ENCODE results near the gene TMEM109. TPM values are rescaled to one million over a fixed set of nuclear protein-coding genes. Genes with fewer than 3 reads are reported as not detected.

TMEM109 gene
- polyA plus RNA-seq, 1 donor from 2014 or later = 1.8 TPM

DNA sequence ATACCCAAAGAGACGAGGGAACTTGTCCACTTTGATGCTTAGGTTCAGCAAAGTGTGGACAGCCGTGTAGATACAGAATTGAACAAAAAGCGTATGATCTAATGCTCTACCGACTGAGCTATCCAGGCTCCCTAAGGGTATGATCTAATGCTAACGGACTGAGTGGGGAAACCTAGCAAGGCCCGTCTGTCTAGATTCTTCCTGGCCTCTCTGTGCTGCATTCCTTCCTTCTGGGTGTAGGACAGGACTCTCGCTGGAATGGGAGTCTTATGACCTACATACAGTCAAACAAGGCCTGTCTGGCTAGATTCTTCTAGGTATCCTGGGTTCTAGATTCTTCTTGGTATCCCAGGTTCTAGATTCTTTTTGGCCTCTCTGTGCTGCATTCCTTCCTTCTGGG lies 46.4 kb downstream of the TMEM109 start:
- no peak overlapping the region for H3K4me3 ChIP-seq (ENCODE audit: low read length)
- no peaks in the 10 kb centered on the region for H3K27me3 ChIP-seq (ENCODE audit: insufficient read depth, low read depth, low read length)
- no peak overlapping the region for H3K9ac ChIP-seq (ENCODE audit: low read length)
- H3K79me2 ChIP-seq (replicated peaks; ENCODE audit: insufficient read depth, low read length) = no peaks in the 10 kb centered on the region
- H3K27ac ChIP-seq (ENCODE audit: low read length) = no peak overlapping the region
- no peak overlapping the region for H3K4me2 ChIP-seq (ENCODE audit: low read length)
- H3K9me2 ChIP-seq (ENCODE audit: insufficient read depth, low read length) = no peaks in the 10 kb centered on the region
- no peak for TF ChIP-seq RAD21 (conservative IDR thresholded peaks at IDR 0.05)
- no peak for TF ChIP-seq MXI1 (conservative IDR thresholded peaks at IDR 0.05; ENCODE audit: poor library complexity, severe bottlenecking)
- TF ChIP-seq, protein P1, sequence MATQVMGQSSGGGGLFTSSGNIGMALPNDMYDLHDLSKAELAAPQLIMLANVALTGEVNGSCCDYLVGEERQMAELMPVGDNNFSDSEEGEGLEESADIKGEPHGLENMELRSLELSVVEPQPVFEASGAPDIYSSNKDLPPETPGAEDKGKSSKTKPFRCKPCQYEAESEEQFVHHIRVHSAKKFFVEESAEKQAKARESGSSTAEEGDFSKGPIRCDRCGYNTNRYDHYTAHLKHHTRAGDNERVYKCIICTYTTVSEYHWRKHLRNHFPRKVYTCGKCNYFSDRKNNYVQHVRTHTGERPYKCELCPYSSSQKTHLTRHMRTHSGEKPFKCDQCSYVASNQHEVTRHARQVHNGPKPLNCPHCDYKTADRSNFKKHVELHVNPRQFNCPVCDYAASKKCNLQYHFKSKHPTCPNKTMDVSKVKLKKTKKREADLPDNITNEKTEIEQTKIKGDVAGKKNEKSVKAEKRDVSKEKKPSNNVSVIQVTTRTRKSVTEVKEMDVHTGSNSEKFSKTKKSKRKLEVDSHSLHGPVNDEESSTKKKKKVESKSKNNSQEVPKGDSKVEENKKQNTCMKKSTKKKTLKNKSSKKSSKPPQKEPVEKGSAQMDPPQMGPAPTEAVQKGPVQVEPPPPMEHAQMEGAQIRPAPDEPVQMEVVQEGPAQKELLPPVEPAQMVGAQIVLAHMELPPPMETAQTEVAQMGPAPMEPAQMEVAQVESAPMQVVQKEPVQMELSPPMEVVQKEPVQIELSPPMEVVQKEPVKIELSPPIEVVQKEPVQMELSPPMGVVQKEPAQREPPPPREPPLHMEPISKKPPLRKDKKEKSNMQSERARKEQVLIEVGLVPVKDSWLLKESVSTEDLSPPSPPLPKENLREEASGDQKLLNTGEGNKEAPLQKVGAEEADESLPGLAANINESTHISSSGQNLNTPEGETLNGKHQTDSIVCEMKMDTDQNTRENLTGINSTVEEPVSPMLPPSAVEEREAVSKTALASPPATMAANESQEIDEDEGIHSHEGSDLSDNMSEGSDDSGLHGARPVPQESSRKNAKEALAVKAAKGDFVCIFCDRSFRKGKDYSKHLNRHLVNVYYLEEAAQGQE (IDR thresholded peaks at IDR 0.05; ENCODE audit: borderline replicate concordance) = no peak
- TF ChIP-seq, protein P2, sequence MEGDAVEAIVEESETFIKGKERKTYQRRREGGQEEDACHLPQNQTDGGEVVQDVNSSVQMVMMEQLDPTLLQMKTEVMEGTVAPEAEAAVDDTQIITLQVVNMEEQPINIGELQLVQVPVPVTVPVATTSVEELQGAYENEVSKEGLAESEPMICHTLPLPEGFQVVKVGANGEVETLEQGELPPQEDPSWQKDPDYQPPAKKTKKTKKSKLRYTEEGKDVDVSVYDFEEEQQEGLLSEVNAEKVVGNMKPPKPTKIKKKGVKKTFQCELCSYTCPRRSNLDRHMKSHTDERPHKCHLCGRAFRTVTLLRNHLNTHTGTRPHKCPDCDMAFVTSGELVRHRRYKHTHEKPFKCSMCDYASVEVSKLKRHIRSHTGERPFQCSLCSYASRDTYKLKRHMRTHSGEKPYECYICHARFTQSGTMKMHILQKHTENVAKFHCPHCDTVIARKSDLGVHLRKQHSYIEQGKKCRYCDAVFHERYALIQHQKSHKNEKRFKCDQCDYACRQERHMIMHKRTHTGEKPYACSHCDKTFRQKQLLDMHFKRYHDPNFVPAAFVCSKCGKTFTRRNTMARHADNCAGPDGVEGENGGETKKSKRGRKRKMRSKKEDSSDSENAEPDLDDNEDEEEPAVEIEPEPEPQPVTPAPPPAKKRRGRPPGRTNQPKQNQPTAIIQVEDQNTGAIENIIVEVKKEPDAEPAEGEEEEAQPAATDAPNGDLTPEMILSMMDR (IDR thresholded peaks at IDR 0.05; ENCODE audit: poor library complexity, severe bottlenecking) = no peak
- no peak for TF ChIP-seq EZH2 (IDR thresholded peaks at IDR 0.05; ENCODE audit: borderline replicate concordance, insufficient read depth, low read length, poor library complexity, severe bottlenecking)
- TF ChIP-seq POLR2AphosphoS5 (IDR thresholded peaks at IDR 0.05) = no peak
- TF ChIP-seq TAF1 (IDR thresholded peaks at IDR 0.05; ENCODE audit: low read depth) = no peak
- no peak for TF ChIP-seq EP300 (conservative IDR thresholded peaks at IDR 0.05; ENCODE audit: poor library complexity, severe bottlenecking)
- no peak for TF ChIP-seq SMC3 (conservative IDR thresholded peaks at IDR 0.05; ENCODE audit: poor library complexity)
- no peaks in the 10 kb centered on the region for H4K20me1 ChIP-seq (ENCODE audit: insufficient read depth)
- H3F3A ChIP-seq (ENCODE audit: insufficient read depth, low read length, poor library complexity, severe bottlenecking) = no peaks in the 10 kb centered on the region
- no peaks in the 10 kb centered on the region for H3K36me3 ChIP-seq (ENCODE audit: insufficient read depth, low read length)
- H3K9me3 ChIP-seq (ENCODE audit: low read length) = no peaks in the 10 kb centered on the region
- H2AFZ ChIP-seq (ENCODE audit: low read depth, low read length) = no peak overlapping the region

DNA sequence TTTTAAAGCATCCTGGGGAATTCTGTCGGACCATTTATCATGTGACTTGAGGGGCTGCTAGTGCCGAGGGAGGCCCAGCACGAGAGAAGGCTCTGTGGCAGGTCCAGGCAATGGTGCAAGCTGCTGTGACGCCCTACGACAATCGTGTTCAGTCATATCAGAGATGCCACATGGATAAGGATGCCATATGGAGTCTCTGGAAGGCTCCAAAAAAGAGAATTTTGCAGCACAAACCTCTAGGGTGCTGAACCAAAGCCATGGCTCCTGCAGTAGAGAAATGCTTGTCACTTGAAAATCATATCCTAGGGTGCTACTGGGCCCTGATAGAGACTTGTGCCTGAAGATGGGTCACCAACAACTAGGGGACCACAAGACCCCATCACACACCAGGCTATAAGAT lies 50.8 kb downstream of the TMEM109 start:
- TF ChIP-seq TAF1 (IDR thresholded peaks at IDR 0.05; ENCODE audit: low read depth) = no peak
- TF ChIP-seq SMC3 (conservative IDR thresholded peaks at IDR 0.05; ENCODE audit: poor library complexity) = no peak
- TF ChIP-seq MXI1 (conservative IDR thresholded peaks at IDR 0.05; ENCODE audit: poor library complexity, severe bottlenecking) = no peak
- TF ChIP-seq EP300 (conservative IDR thresholded peaks at IDR 0.05; ENCODE audit: poor library complexity, severe bottlenecking) = no peak
- no peak for TF ChIP-seq POLR2AphosphoS5 (IDR thresholded peaks at IDR 0.05)
- TF ChIP-seq EZH2 (IDR thresholded peaks at IDR 0.05; ENCODE audit: borderline replicate concordance, insufficient read depth, low read length, poor library complexity, severe bottlenecking) = no peak
- TF ChIP-seq, protein P1 (IDR thresholded peaks at IDR 0.05; ENCODE audit: borderline replicate concordance) = no peak
- TF ChIP-seq RAD21 (conservative IDR thresholded peaks at IDR 0.05) = no peak
- TF ChIP-seq, protein P2 (IDR thresholded peaks at IDR 0.05; ENCODE audit: poor library complexity, severe bottlenecking) = no peak
- Histone ChIP-seq H4K20me1 (ENCODE audit: insufficient read depth) (no peaks in the 10 kb centered on the region), H2AFZ (ENCODE audit: low read depth, low read length) (no peak overlapping the region), H3K9me2 (ENCODE audit: insufficient read depth, low read length) (no peaks in the 10 kb centered on the region), H3K9me3 (ENCODE audit: low read length) (no peaks in the 10 kb centered on the region), H3F3A (ENCODE audit: insufficient read depth, low read length, poor library complexity, severe bottlenecking) (no peaks in the 10 kb centered on the region), H3K9ac (ENCODE audit: low read length) (no peak overlapping the region), H3K27me3 (ENCODE audit: insufficient read depth, low read depth, low read length) (no peaks in the 10 kb centered on the region), H3K4me3 (ENCODE audit: low read length) (no peak overlapping the region), H3K4me2 (ENCODE audit: low read length) (no peak overlapping the region), H3K27ac (ENCODE audit: low read length) (no peak overlapping the region), H3K79me2 (replicated peaks; ENCODE audit: insufficient read depth, low read length) (no peaks in the 10 kb centered on the region), H3K36me3 (ENCODE audit: insufficient read depth, low read length) (no peaks in the 10 kb centered on the region)

Measured in neural cell (in vitro differentiated cells).